ENCODE data around the gene IL1RAPL1. TPM values are rescaled to one million over a fixed set of nuclear protein-coding genes. Genes with fewer than 3 reads are reported as not detected.

The IL1RAPL1 gene
- polyA plus RNA-seq, 1 of the 3 experiments (the other 2 are of a cell fraction): 2.8 TPM

DNA sequence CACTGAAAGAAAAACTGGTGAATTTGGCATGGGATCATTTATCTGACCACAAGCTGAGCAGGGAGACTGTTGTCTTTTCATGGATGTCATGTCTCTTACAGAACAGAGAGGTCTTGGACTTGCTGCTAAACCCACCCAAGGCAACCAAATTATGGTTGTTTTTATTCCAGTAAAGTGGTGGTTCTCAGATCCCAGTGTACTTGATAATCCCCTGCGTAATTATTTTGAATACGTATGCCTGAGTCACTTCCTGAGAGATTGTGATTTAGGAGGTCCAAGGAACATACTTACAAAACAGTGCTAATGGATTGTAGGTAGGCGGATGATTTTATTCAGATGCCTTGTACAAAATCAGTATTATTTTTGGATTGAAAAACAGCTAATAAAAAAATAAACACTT, 585.6 kb downstream of the IL1RAPL1 start:
- Histone ChIP-seq H3F3A (replicated peaks; ENCODE audit: insufficient read depth) (no peaks in the 10 kb centered on the region), H3K36me3 (replicated peaks in 1 of 2; ENCODE audit: control insufficient read depth in 1 of 2, insufficient read depth in 2 of 2, low read length in 1 of 2) (no peaks in the 10 kb centered on the region), H3K9me3 (no peaks in the 10 kb centered on the region), H3K9me2 (no peaks in the 10 kb centered on the region), H2AFZ (ENCODE audit: low read depth) (no peak overlapping the region), H3K9ac (no peak overlapping the region), H3K27me3 (ENCODE audit: insufficient read depth) (no peaks in the 10 kb centered on the region), H3K4me1 (ENCODE audit: control insufficient read depth in 1 of 2, insufficient read depth in 2 of 2, low read depth in 1 of 2, low read length in 1 of 2) (no peaks in the 10 kb centered on the region), H4K20me1 (ENCODE audit: insufficient read depth) (no peaks in the 10 kb centered on the region), H3K4me2 (no peak overlapping the region), H3K79me2 (ENCODE audit: insufficient read depth) (no peaks in the 10 kb centered on the region), H3K27ac (ENCODE audit: low read depth in 2 of 2, low read length in 1 of 2) (peak overlapping the region in 1 of 2 experiments; percentile 21; a peak in 1 of 4 replicates), H3K4me3 (ENCODE audit: low read depth in 2 of 2, low read length in 1 of 2) (no peak overlapping the region)
- no peak for DNase-seq
- WGBS (ENCODE audit: low lambda C conversion rate): 29% methylated on average over 3 of the region's 3 CpGs
- TF ChIP-seq RFX5 (IDR thresholded peaks at IDR 0.05; ENCODE audit: low read length) (no peak), MEF2A (IDR thresholded peaks at IDR 0.05; ENCODE audit: borderline replicate concordance, low read depth) (no peak), ELF1 (IDR thresholded peaks at IDR 0.05) (no peak), SIN3A (IDR thresholded peaks at IDR 0.05; ENCODE audit: borderline replicate concordance, low read depth, low read length) (no peak), FOXJ3 (CRISPR knock-in tag; IDR thresholded peaks at IDR 0.05) (no peak), TAF1 (IDR thresholded peaks at IDR 0.05; ENCODE audit: borderline replicate concordance, low read depth, low read length) (no peak), CHD2 (IDR thresholded peaks at IDR 0.05; ENCODE audit: low read length, partially characterized antibody) (no peak), JUND (IDR thresholded peaks at IDR 0.05) (no peak)
- TF ChIP-seq, protein P1, sequence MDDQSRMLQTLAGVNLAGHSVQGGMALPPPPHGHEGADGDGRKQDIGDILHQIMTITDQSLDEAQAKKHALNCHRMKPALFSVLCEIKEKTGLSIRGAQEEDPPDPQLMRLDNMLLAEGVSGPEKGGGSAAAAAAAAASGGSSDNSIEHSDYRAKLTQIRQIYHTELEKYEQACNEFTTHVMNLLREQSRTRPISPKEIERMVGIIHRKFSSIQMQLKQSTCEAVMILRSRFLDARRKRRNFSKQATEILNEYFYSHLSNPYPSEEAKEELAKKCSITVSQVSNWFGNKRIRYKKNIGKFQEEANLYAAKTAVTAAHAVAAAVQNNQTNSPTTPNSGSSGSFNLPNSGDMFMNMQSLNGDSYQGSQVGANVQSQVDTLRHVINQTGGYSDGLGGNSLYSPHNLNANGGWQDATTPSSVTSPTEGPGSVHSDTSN (IDR thresholded peaks at IDR 0.05): no peak
- CTCF ChIA-PET: no interaction called here
- POLR2A ChIA-PET: no interaction called here

DNA sequence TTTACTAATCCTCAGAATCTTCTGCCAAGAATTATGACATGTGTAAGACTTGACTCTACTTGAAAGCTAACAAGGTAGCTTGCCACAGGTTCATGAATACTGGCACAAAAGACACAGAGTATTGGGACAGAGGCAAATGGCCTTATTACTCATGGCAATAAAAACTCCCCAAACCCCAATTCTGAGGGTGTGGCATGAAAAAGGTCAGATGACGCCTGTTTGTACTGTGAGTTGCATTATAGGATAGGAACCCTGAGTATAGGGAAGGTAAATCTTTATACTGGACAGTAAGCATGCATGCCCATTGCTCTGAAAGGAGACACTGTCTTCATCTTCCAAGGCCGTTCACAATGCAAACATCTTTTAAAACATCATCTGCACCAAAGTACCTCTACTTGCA, 600.0 kb downstream of the IL1RAPL1 start:
- H3K4me2 ChIP-seq: no peak overlapping the region
- H3K36me3 ChIP-seq (replicated peaks in 1 of 2; ENCODE audit: control insufficient read depth in 1 of 2, insufficient read depth in 2 of 2, low read length in 1 of 2): no peaks in the 10 kb centered on the region
- H3K27me3 ChIP-seq (ENCODE audit: insufficient read depth): no peaks in the 10 kb centered on the region; the same call in 1 of the 2 replicates
- no peaks in the 10 kb centered on the region for H3F3A ChIP-seq (replicated peaks; ENCODE audit: insufficient read depth)
- 2% methylated on average over 2 of the region's 2 CpGs for WGBS (ENCODE audit: low lambda C conversion rate)
- H3K4me1 ChIP-seq (ENCODE audit: control insufficient read depth in 1 of 2, insufficient read depth in 2 of 2, low read depth in 1 of 2, low read length in 1 of 2): no peaks in the 10 kb centered on the region
- no peak for DNase-seq
- H3K9me2 ChIP-seq: no peaks in the 10 kb centered on the region
- no peak overlapping the region for H3K4me3 ChIP-seq (ENCODE audit: low read depth in 2 of 2, low read length in 1 of 2)
- TF ChIP-seq SMC3 (IDR thresholded peaks at IDR 0.05; ENCODE audit: low read depth, low read length) (no peak), FOXJ3 (CRISPR knock-in tag; IDR thresholded peaks at IDR 0.05) (no peak)
- TF ChIP-seq, protein P2, sequence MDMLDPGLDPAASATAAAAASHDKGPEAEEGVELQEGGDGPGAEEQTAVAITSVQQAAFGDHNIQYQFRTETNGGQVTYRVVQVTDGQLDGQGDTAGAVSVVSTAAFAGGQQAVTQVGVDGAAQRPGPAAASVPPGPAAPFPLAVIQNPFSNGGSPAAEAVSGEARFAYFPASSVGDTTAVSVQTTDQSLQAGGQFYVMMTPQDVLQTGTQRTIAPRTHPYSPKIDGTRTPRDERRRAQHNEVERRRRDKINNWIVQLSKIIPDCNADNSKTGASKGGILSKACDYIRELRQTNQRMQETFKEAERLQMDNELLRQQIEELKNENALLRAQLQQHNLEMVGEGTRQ (IDR thresholded peaks at IDR 0.05; ENCODE audit: borderline replicate concordance, low read depth, low read length): no peak
- TF ChIP-seq, protein P3, sequence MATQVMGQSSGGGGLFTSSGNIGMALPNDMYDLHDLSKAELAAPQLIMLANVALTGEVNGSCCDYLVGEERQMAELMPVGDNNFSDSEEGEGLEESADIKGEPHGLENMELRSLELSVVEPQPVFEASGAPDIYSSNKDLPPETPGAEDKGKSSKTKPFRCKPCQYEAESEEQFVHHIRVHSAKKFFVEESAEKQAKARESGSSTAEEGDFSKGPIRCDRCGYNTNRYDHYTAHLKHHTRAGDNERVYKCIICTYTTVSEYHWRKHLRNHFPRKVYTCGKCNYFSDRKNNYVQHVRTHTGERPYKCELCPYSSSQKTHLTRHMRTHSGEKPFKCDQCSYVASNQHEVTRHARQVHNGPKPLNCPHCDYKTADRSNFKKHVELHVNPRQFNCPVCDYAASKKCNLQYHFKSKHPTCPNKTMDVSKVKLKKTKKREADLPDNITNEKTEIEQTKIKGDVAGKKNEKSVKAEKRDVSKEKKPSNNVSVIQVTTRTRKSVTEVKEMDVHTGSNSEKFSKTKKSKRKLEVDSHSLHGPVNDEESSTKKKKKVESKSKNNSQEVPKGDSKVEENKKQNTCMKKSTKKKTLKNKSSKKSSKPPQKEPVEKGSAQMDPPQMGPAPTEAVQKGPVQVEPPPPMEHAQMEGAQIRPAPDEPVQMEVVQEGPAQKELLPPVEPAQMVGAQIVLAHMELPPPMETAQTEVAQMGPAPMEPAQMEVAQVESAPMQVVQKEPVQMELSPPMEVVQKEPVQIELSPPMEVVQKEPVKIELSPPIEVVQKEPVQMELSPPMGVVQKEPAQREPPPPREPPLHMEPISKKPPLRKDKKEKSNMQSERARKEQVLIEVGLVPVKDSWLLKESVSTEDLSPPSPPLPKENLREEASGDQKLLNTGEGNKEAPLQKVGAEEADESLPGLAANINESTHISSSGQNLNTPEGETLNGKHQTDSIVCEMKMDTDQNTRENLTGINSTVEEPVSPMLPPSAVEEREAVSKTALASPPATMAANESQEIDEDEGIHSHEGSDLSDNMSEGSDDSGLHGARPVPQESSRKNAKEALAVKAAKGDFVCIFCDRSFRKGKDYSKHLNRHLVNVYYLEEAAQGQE (IDR thresholded peaks at IDR 0.05; ENCODE audit: low read depth, low read length): no peak
- H2AFZ ChIP-seq (ENCODE audit: low read depth): no peak overlapping the region
- no peaks in the 10 kb centered on the region for H3K9me3 ChIP-seq
- ChIA-PET CTCF (no interaction called here), POLR2A (no interaction called here)
- no peaks in the 10 kb centered on the region for H4K20me1 ChIP-seq (ENCODE audit: insufficient read depth)
- no peak overlapping the region for H3K9ac ChIP-seq
- no peak overlapping the region for H3K27ac ChIP-seq (ENCODE audit: low read depth in 2 of 2, low read length in 1 of 2)
- H3K79me2 ChIP-seq (ENCODE audit: insufficient read depth): no peaks in the 10 kb centered on the region

Measured in SK-N-SH (cell line).